SK-N-MC (cell line): ENCODE measurements around the gene HOXB5.

ENCODE experiments used
- DNase-seq: peaks from one replicate; pipeline ENCODE4 v3.0.0-alpha.2; 2011; ENCODE audit warnings: low read depth, low spot score
- H3K27ac ChIP-seq: fragments of 200-600 bp; sonication (generic); 2 replicates; pipeline ENCODE4 v1.5.1; 2016; ENCODE audit warnings: mixed run types
- H3K36me3 ChIP-seq: fragments of 200-600 bp; sonication (generic); 2 replicates; pipeline ENCODE4 v1.6.1; 2017; ENCODE audit warnings: antibody characterized with exemption, low read length, mixed read lengths; ENCODE audit not compliant: insufficient read depth
- H3K4me3 ChIP-seq: fragments of 200-600 bp; sonication (generic); 2 replicates; pipeline ENCODE4 v1.5.1; 2016
- H3K9ac ChIP-seq: fragments of 200-600 bp; sonication (generic); 2 replicates; pipeline ENCODE4 v1.8.0; 2017; ENCODE audit warnings: mixed run types, mixed read lengths; ENCODE audit not compliant: insufficient read length
- H3K9me3 ChIP-seq: fragments of 200-600 bp; sonication (generic); 2 replicates; pipeline ENCODE4 v1.6.1; 2017; ENCODE audit warnings: low read depth, mild to moderate bottlenecking, antibody characterized with exemption, low read length, moderate library complexity, mixed read lengths
- EZH2 ChIP-seq: fragments of 200-600 bp; sonication (generic); IDR thresholded peaks from one replicate; pipeline ENCODE4 v1.6.1; 2017; ENCODE audit warnings: antibody characterized with exemption
- FOXP2 ChIP-seq: optimal IDR thresholded peaks from 2 replicates; pipeline ENCODE3; 2011; ENCODE audit warnings: mild to moderate bottlenecking, moderate library complexity; ENCODE audit not compliant: insufficient read depth; ENCODE audit errors: extremely low read length, control extremely low read depth
- POLR2AphosphoS5 ChIP-seq: IDR thresholded peaks from 2 replicates; pipeline ENCODE4 v1.6.1; 2012; ENCODE audit warnings: mild to moderate bottlenecking, low read depth, low read length, borderline replicate concordance

HOXB5 gene

GRCh38 chr17:48561884-48562810 is 31.4 kb downstream of the HOXB5 start:
- TF ChIP-seq POLR2AphosphoS5 (no peak; the same call in 1 of the 2 replicates), FOXP2 (no peak), EZH2 (no peak)
- Histone ChIP-seq H3K4me3 (no peak overlapping the region), H3K9ac (no peak overlapping the region), H3K36me3 (no peaks in the 10 kb centered on the region), H3K27ac (no peak overlapping the region), H3K9me3 (no peaks in the 10 kb centered on the region)
- no peak for DNase-seq

- Histone ChIP-seq H3K9ac (no peak overlapping the region), H3K4me3 (no peak overlapping the region), H3K9me3 (no peaks in the 10 kb centered on the region), H3K27ac (no peak overlapping the region), H3K36me3 (no peaks in the 10 kb centered on the region)
- DNase-seq, result no peak
- TF ChIP-seq FOXP2 (no peak), EZH2 (no peak), POLR2AphosphoS5 (no peak)
Observed at GRCh38 chr17:48559840-48560817, 33.5 kb downstream of the HOXB5 start.

GRCh38 chr17:48559122-48559839 is 34.3 kb downstream of the HOXB5 start:
- DNase-seq, result no peak
- Histone ChIP-seq H3K9me3 (no peaks in the 10 kb centered on the region), H3K27ac (no peak overlapping the region), H3K9ac (no peak overlapping the region), H3K36me3 (no peaks in the 10 kb centered on the region), H3K4me3 (no peak overlapping the region)
- TF ChIP-seq POLR2AphosphoS5 (no peak), EZH2 (no peak), FOXP2 (no peak)

- no peaks in the 10 kb centered on the region for H3K36me3 ChIP-seq
- no peak overlapping the region for H3K4me3 ChIP-seq
- DNase-seq, result no peak
- no peak overlapping the region for H3K9ac ChIP-seq
- no peak overlapping the region for H3K27ac ChIP-seq
- no peak for TF ChIP-seq FOXP2
- no peak for TF ChIP-seq POLR2AphosphoS5
- TF ChIP-seq EZH2, result no peak
- H3K9me3 ChIP-seq, result no peaks in the 10 kb centered on the region
Observed at GRCh38 chr17:48558831-48559121, 34.8 kb downstream of the HOXB5 start.

GRCh38 chr17:48558057-48558830 is 35.3 kb downstream of the HOXB5 start:
- Histone ChIP-seq H3K9ac (no peak overlapping the region), H3K9me3 (no peaks in the 10 kb centered on the region), H3K4me3 (no peak overlapping the region), H3K36me3 (no peaks in the 10 kb centered on the region), H3K27ac (no peak overlapping the region)
- TF ChIP-seq POLR2AphosphoS5, result no peak
- no peak for DNase-seq

- no peak for DNase-seq
- H3K9ac ChIP-seq, result no peak overlapping the region
- H3K27ac ChIP-seq, result peak overlapping the region; percentile 53; the same call in 1 of the 2 replicates
- no peaks in the 10 kb centered on the region for H3K9me3 ChIP-seq
- no peak for TF ChIP-seq POLR2AphosphoS5
- TF ChIP-seq EZH2, result no peak
- H3K4me3 ChIP-seq, result peak overlapping the region; percentile 12; the same call in 1 of the 2 replicates
- peaks cover 3% of the 10 kb centered on the region; the same call in 1 of the 2 replicates for H3K36me3 ChIP-seq
Observed at GRCh38 chr17:48556576-48557401, 36.8 kb downstream of the HOXB5 start.

- peak overlapping the region; percentile 53; the same call in 1 of the 2 replicates for H3K27ac ChIP-seq
- H3K4me3 ChIP-seq, result no peak overlapping the region
- DNase-seq, result no peak
- H3K36me3 ChIP-seq, result peaks cover 6% of the 10 kb centered on the region; the same call in 1 of the 2 replicates
- TF ChIP-seq POLR2AphosphoS5 (no peak), FOXP2 (no peak), EZH2 (no peak)
- no peaks in the 10 kb centered on the region for H3K9me3 ChIP-seq
- H3K9ac ChIP-seq, result no peak overlapping the region
Observed at GRCh38 chr17:48556229-48556575, 37.4 kb downstream of the HOXB5 start.
